Uterus (tissue), 2 donors: ENCODE results near the gene PRUNE2.

Experiments
- CTCF ChIP-seq, 4 experiments: fragments of 200-600 bp in 2 of 4; fragments of 450-650 bp in 2 of 4; sonication (generic) in 2 of 4; IDR thresholded peaks; one replicate each; pipeline ENCODE4 v1.5.1; 2016 to 2019; ENCODE audit warnings: antibody characterized with exemption in 4 of 4, mild to moderate bottlenecking in 2 of 4, moderate library complexity in 1 of 4
- POLR2A ChIP-seq, 2 donors: fragments of 450-650 bp; IDR thresholded peaks; one replicate each; pipeline ENCODE4 v1.6.1; 2016; ENCODE audit warnings: antibody characterized with exemption in 2 of 2, mild to moderate bottlenecking in 1 of 2, moderate library complexity in 1 of 2

DNA sequence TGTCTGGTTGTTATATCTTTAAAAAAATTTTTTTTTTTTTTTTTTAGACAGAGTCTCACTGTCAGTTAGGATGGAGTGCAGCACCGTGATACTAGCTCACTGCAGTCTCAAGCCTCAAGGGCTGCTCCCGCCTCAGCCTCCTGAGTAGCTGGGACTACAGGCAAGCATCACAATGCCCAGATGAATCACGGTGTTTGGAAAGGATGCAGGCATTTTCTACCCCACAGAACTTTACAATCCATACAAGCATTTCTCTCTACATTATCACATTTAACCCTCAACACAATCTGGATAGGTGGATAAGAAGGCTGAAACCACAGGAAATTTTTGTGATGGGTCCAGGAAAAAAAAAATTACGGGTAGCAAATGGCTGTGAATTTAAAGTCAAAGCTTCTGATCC is 147.4 kb downstream of the PRUNE2 start:
- TF ChIP-seq CTCF (IDR thresholded peaks at IDR 0.05) (no peak), POLR2A (IDR thresholded peaks at IDR 0.05) (no peak)
